RWPE1 (cell line): Measurements from ENCODE around the gene MRPS34.
A peak's percentile ranks its signal among the peaks of the same experiment; 100 is the strongest.

Experiments
- CTCF ChIA-PET: fragments of 350-600 bp; sonication (Branson Sonifier 250); formaldehyde crosslinking; extraction: SDS; loops from one replicate; lab custom pipeline; 2021; lab: Yijun Ruan, JAX
- POLR2A ChIA-PET: fragments of 400-600 bp; formaldehyde crosslinking; extraction: SDS; loops from one replicate; lab custom pipeline; 2020; ENCODE audit warnings: antibody characterized with exemption; ENCODE audit not compliant: low non-redundant PET; lab: Yijun Ruan, JAX
- DNase-seq: peaks from one replicate; pipeline ENCODE4 v3.0.0; 2012; ENCODE audit warnings: low spot score
- H3K27ac ChIP-seq: fragments of 450-650 bp; 2 replicates; pipeline ENCODE4 v1.5.1; 2017
- TF ChIP-seq, protein P1 (sequence below): fragments of 450-650 bp; conservative IDR thresholded peaks from 2 replicates; pipeline ENCODE4 v1.5.1; 2017; ENCODE audit warnings: low read depth, mild to moderate bottlenecking

The MRPS34 gene

DNA sequence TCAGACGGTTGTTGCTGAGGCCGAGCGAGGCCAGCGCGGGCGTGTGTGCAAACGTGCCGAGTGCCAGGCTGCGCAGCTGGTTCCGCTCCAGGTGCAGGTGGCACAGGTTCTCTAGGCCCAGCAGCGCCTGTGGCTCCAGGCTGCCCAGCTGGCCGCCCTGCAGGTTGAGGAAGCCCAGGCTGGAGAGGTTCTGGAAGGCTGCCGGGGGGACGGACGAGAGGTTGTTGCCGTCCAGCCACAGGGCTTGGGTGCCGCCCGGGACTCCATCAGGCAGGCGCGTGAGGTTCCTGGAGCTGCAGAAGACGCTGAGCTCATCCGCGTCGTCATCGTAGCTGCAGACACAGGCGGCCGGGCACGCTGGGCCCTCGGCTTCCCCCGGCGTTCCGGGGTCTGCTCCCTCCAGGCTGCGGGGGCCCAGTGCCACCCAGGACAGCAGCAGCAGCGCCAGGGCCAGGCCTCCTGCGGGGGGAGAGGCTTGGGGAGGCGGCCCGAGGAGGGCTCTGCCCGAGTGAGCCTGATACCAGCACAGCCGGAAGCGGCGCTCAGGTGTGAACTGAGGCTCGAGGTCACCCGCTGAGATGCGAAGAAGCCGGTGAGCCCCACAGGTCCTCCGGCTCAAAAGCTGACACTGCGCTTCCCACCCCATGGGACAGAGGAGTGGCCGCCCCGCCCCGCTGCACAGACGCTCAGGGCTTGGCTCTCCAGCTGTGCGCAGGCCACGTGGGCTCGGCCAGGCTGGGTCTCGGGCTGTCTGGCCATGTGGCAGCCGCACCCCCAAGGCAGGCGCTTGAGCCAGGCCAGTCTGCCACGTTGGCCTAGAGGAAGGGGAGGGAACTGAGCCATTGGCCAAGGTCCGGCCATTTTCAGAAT is 19.2 kb upstream of the MRPS34 start:
- H3K27ac ChIP-seq: 0 out of 2 replicates have a peak overlapping the region, but pooled peaks have one; percentile 5
- DNase-seq: no peak
- CTCF ChIA-PET: interaction anchor here (0.6 to 0.8 kb wide), 2 partner anchors 475 to 1007 kb away, joined by 3 read pairs; no protein-coding TSS in a partner anchor
- TF ChIP-seq, protein P1, sequence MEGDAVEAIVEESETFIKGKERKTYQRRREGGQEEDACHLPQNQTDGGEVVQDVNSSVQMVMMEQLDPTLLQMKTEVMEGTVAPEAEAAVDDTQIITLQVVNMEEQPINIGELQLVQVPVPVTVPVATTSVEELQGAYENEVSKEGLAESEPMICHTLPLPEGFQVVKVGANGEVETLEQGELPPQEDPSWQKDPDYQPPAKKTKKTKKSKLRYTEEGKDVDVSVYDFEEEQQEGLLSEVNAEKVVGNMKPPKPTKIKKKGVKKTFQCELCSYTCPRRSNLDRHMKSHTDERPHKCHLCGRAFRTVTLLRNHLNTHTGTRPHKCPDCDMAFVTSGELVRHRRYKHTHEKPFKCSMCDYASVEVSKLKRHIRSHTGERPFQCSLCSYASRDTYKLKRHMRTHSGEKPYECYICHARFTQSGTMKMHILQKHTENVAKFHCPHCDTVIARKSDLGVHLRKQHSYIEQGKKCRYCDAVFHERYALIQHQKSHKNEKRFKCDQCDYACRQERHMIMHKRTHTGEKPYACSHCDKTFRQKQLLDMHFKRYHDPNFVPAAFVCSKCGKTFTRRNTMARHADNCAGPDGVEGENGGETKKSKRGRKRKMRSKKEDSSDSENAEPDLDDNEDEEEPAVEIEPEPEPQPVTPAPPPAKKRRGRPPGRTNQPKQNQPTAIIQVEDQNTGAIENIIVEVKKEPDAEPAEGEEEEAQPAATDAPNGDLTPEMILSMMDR: no peak
- POLR2A ChIA-PET: interaction anchor here (0.9 kb wide), 1 partner anchor 9 kb away, joined by 3 read pairs; the partner anchor contains the start of genes NUBP2 and SPSB3

DNA sequence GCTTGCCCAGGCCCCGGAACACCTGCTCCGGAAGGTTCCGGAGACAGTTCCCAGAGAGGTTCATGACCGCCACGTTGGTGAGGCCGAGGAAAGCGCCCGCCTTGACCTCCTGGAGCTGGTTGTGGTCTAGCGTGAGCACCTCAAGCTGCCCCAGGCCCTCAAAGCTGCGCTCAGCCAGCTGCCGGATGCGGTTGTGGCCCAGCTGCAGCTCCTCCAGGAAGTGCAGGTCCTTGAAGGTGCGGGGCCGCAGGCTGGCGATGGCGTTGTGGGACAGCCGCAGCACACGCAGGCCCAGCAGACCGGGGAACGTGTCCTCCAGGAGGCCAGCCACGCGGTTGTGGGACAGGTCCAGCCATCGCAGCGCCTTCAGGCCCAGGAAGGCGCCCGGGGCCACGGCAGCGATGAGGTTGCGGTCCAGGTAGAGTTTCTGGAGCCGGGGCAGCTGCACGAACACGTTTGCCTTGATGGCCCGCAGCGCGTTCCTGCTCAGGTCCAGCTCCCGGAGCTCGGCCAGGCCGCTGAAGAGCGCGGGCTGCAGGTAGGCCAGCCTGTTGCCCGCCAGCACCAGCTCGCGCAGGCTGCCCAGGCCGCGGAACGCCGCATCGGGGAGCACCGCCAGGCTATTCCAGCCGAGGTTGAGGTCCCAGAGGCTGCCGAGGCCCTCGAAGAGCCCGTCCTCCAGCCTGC is 18.5 kb upstream of the MRPS34 start:
- POLR2A ChIA-PET: interaction anchor here (0.9 kb wide), 1 partner anchor 9 kb away, joined by 3 read pairs; the partner anchor contains the start of genes NUBP2 and SPSB3
- CTCF ChIA-PET: interaction anchor here (0.6 to 0.8 kb wide), 2 partner anchors 789 to 1006 kb away, joined by 3 read pairs; no protein-coding TSS in a partner anchor
- H3K27ac ChIP-seq: 0 out of 2 replicates have a peak overlapping the region, but pooled peaks have one; percentile 5
- DNase-seq: no peak
- TF ChIP-seq, protein P1: no peak

DNA sequence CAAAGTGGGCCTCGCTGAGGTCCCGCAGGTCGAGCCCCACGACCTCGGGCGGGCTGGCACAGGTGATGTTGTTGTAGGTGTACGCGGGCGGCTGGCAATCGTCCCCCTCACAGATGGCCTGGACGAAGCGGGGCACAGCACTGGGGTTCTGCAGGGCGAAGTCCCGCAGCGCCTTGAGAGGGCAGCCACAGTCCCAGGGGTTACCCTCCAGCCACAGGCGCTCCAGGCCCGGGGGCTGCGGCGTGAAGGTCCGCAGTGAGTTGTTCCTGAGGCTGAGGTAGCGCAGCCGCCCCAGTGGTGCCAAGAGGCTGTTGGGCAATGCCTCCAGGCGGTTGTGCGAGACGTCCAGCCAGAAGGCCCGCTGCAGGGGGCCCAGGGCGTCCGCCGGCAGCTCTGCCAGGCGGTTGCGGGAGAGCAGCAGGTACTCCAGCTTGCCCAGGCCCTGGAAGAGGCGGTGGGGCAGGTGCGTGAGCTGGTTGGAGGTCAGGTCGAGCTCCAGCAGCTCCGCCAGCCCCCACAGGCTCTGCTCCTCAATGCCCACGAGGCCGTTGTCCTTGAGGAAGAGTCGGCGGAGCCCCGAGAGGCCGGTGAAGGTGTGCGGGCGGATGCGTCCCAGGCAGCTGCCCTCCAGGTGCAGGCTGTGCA is 17.8 kb upstream of the MRPS34 start:
- TF ChIP-seq, protein P1: no peak
- 0 out of 2 replicates have a peak overlapping the region, but pooled peaks have one; percentile 5 for H3K27ac ChIP-seq
- ChIA-PET CTCF (interaction anchor here (0.8 kb wide), 1 partner anchor 1006 kb away, joined by 3 read pairs; no protein-coding TSS in a partner anchor), POLR2A (no interaction called here)
- DNase-seq: no peak

DNA sequence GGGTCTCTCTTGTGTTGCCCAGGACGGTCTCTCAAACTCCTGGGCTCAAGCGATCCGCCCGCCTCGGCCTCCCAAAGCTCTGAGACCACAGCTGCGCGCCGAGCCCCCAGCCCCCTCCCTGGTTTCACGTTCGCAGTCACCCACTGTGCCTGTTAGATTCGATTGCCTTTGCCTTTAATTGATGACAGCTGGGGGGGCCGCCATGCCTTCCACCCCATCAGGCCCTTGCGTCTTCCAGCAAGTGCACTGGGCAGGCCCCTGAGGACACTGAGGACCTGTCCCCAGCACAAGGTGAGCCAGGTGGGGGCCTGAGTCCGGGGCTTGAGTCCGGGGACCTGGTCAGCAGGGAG is 17.3 kb upstream of the MRPS34 start:
- ChIA-PET CTCF (no interaction called here), POLR2A (no interaction called here)
- TF ChIP-seq, protein P1: no peak
- no peak overlapping the region for H3K27ac ChIP-seq
- DNase-seq: no peak

DNA sequence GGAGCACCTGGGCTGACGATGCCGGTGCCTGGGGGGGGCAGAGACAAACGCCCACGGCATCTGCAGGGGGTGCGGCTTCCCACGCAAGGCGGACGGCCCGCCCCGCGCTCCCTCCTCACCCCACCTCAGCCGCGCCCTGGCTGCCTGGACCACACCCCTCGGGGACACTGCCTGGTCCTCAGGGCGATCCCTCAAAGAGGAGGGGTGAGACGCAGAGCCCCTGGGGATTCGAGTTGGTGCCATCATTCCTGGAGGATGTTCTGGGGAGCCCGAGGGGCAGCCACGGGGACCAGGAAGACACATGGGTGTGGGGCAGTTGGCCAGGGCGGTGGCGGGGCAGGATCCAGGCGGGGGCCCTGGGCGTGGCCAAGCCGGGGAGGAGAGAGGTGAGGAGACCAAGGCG is 16.7 kb upstream of the MRPS34 start:
- H3K27ac ChIP-seq: peak overlapping the region; percentile 60
- CTCF ChIA-PET: no interaction called here
- DNase-seq: no peak
- POLR2A ChIA-PET: no interaction called here
- TF ChIP-seq, protein P1: no peak

DNA sequence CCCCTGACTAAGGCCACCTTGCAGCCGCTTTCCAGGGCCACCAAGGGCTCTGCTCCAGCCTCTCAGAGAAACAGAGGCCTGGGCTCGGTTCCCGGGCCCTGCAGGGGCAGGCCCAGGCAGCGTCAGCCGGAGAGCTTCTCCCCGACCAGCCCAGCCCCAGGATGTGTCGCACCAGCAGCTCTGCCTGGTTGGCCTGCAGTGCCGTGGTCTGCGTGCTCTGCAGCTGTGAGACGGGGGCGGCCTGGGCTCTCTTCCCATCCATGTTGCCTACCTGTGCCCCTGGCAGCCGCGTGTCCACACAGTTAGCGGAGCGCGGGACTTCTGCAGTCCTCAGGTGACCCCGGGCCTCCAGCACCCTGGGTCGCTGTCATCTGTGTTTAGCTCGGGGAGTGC is 15.8 kb upstream of the MRPS34 start:
- POLR2A ChIA-PET: no interaction called here
- CTCF ChIA-PET: interaction anchor here (0.7 kb wide), 1 partner anchor 35 kb away, joined by 3 read pairs; no protein-coding TSS in a partner anchor
- TF ChIP-seq, protein P1: no peak
- H3K27ac ChIP-seq: peak overlapping the region; percentile 60
- no peak for DNase-seq
